ENCODE data around the gene RPRD1A.

The RPRD1A gene

DNA sequence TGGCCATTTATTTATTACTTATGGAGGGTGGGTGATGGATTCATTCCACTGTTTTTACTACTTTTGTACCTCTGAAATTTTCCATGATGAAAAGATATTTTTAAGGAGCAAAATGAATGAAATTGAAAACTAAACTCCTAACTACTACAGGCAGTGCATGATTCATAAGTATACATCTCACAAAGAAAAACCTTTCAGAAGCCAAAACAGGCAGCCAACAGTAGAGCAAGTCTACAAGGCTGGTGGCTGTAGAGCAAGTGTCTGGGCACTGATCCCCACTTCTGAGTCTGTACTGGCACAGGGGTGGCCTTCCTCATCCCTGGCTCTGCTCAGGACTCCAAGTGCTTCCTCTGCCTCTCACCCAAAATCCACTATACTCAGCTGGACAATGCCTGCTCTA is 103.0 kb downstream of the RPRD1A start:
- no peak for DNase-seq

DNA sequence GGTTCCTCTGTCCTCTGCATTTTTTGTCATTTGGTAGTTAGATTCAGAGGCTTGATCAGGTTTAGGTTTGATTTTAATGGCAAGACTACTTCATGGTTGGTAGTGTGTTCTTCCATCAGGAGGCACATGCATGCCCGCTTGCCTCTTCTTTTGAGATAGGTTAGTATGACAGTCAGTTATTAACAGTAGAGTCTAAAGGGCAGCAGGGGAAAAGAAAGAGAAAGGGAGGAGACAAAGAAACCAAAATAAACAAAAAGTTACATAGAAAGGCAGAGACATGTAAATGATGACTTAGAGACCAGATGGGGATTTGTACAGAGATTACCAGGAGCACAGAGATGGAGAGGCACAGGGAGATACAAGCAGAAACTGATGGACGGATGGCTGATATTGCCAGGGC is 105.0 kb downstream of the RPRD1A start:
- no peak for DNase-seq

DNA sequence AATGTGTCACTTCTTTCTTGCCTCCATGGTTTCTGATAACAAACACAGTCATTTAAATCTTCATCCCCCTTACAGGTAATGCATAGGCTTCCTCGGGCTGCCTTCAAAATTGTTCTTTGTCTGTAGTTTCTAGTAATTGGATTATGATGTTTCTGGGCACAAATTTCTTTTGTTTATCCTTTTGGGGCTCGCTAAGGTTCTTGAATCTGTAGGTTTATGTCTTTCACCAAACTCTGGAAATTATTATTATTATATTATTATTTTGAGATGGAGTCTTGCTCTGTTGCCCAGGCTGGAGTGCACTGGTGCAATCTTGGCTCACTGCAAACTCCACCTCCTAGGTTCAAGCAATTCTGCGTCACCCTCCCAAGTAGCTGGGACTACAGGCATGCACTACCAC is 111.1 kb downstream of the RPRD1A start:
- no peak for DNase-seq

GRCh38 chr18:35953688-35954087 is 113.7 kb downstream of the RPRD1A start:
- no peak for DNase-seq

DNA sequence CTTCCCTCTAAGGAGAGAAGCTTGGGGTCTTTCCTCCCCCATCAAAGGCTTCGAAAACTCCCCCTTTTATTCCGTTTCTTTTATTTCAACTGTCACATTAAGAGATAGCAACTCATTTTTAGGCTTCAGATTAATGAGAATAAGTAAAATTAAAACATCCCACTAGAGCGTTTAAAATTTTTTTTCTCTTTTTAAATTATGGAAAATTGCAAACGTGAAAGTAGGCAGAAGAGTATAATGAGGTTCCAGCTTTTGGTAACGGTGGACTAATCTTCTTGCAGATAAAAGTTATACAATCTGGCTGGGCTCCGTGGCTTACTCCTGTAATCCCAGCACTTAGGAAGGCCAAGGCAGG is 116.8 kb downstream of the RPRD1A start:
- DNase-seq = no peak

- DNase-seq = no peak
Observed at GRCh38 chr18:35949903-35950627, 117.3 kb downstream of the RPRD1A start.

- no peak for DNase-seq
Observed at GRCh38 chr18:35949090-35949489, 118.3 kb downstream of the RPRD1A start.

GRCh38 chr18:35948080-35948479 is 119.3 kb downstream of the RPRD1A start:
- DNase-seq = no peak

DNA sequence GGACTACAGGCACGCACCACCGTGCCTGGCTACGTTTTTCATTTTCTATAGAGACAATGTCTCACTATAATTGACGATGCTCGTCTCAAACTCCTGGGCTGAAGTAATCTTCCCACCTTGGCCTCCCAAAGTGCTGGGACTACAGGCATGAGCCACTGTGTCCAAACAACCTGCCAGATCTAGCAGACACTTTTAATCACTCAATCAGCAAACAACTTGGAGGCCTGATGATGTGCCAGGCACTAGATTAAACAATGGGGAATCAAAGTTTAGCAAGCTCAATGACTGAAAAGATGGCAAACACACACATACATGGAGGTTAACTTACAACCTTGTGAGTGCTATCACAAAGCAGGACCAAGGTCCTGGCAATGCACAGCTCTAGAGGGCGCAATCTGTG is 124.7 kb downstream of the RPRD1A start:
- DNase-seq = no peak

- DNase-seq = no peak
Observed at GRCh38 chr18:35942133-35942532, 125.2 kb downstream of the RPRD1A start.

GRCh38 chr18:35941299-35941698 is 126.1 kb downstream of the RPRD1A start:
- no peak for DNase-seq

Measured in SIG-M5 (cell line).